ENCODE measurements around the gene ALG12.

DNA sequence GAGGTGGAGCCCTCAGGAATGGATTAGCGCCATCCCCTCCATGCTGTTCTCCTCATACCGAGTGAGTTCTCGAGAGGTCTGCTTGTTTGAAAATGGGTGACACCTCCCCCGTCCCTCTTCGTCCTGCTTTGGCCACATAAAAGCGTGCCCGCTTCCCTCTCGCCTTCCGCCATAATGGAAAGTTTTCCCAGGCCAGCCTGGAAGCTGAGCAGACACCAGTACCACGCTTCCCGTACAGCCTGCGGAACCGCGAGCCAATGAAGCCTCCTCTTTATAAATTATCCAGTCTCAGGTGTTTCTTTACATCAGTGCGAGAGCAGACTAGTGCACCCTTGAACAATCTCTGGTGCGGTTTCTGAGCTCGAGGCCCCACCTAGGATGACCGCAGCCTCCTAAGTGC is 12.8 kb downstream of the ALG12 start:
- TF ChIP-seq, protein P1, sequence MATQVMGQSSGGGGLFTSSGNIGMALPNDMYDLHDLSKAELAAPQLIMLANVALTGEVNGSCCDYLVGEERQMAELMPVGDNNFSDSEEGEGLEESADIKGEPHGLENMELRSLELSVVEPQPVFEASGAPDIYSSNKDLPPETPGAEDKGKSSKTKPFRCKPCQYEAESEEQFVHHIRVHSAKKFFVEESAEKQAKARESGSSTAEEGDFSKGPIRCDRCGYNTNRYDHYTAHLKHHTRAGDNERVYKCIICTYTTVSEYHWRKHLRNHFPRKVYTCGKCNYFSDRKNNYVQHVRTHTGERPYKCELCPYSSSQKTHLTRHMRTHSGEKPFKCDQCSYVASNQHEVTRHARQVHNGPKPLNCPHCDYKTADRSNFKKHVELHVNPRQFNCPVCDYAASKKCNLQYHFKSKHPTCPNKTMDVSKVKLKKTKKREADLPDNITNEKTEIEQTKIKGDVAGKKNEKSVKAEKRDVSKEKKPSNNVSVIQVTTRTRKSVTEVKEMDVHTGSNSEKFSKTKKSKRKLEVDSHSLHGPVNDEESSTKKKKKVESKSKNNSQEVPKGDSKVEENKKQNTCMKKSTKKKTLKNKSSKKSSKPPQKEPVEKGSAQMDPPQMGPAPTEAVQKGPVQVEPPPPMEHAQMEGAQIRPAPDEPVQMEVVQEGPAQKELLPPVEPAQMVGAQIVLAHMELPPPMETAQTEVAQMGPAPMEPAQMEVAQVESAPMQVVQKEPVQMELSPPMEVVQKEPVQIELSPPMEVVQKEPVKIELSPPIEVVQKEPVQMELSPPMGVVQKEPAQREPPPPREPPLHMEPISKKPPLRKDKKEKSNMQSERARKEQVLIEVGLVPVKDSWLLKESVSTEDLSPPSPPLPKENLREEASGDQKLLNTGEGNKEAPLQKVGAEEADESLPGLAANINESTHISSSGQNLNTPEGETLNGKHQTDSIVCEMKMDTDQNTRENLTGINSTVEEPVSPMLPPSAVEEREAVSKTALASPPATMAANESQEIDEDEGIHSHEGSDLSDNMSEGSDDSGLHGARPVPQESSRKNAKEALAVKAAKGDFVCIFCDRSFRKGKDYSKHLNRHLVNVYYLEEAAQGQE (IDR thresholded peaks at IDR 0.05; ENCODE audit: low read depth): no peak
- TF ChIP-seq ZBTB7A (IDR thresholded peaks at IDR 0.05; ENCODE audit: low read depth) (no peak), YY1 (IDR thresholded peaks at IDR 0.05; ENCODE audit: low read depth) (no peak), TEAD4 (IDR thresholded peaks at IDR 0.05) (no peak), TCF12 (IDR thresholded peaks at IDR 0.05; ENCODE audit: low read depth) (no peak), CEBPB (IDR thresholded peaks at IDR 0.05) (no peak), EP300 (IDR thresholded peaks at IDR 0.05; ENCODE audit: borderline replicate concordance) (no peak)
- TF ChIP-seq, protein P2, sequence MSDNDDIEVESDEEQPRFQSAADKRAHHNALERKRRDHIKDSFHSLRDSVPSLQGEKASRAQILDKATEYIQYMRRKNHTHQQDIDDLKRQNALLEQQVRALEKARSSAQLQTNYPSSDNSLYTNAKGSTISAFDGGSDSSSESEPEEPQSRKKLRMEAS (IDR thresholded peaks at IDR 0.05): no peak

All from Ishikawa (cell line).